GM12878 (cell line): ENCODE measurements around the gene RASAL3.

Experiments
- ATF2 ChIP-seq: IDR thresholded peaks from 2 replicates; pipeline ENCODE4 v1.6.1; 2012; ENCODE audit warnings: low read length, inconsistent platforms
- CEBPZ ChIP-seq: fragments of 150-350 bp; IDR thresholded peaks from 2 replicates; pipeline ENCODE4 v1.6.1; 2016; ENCODE audit warnings: low read depth, low read length
- CTCF ChIP-seq, 3 experiments: IDR thresholded peaks in 2 of 3; conservative IDR thresholded peaks in 1 of 3; 2 replicates each; pipeline ENCODE4 v1.5.1; 2011; ENCODE audit warnings: low read depth in 3 of 3, low read length in 3 of 3, mild to moderate bottlenecking in 3 of 3, control low read depth in 2 of 3, moderate library complexity in 2 of 3, inconsistent platforms in 1 of 3, mixed read lengths in 1 of 3; ENCODE audit not compliant: control insufficient read depth in 2 of 3, insufficient read depth in 1 of 3; ENCODE audit errors: extremely low read depth in 1 of 3
- FOXK2 ChIP-seq: fragments of 450-650 bp; IDR thresholded peaks from 2 replicates; pipeline ENCODE4 v1.6.1; 2017; ENCODE audit warnings: mild to moderate bottlenecking, moderate library complexity
- IRF5 ChIP-seq: fragments of 450-650 bp; IDR thresholded peaks from 2 replicates; pipeline ENCODE4 v1.6.1; 2017; ENCODE audit warnings: borderline replicate concordance
- MTA3 ChIP-seq: IDR thresholded peaks from 2 replicates; pipeline ENCODE4 v1.6.1; 2012; ENCODE audit warnings: low read length, inconsistent platforms, borderline replicate concordance
- PAX8 ChIP-seq: fragments of 450-650 bp; IDR thresholded peaks from 2 replicates; pipeline ENCODE4 v1.6.1; 2017; ENCODE audit warnings: mild to moderate bottlenecking, moderate library complexity
- POLR2AphosphoS5 ChIP-seq: IDR thresholded peaks from 2 replicates; pipeline ENCODE4 v1.6.1; 2011; ENCODE audit warnings: mild to moderate bottlenecking, low read length, inconsistent platforms
- TF ChIP-seq, protein P1 (sequence below): fragments of 450-650 bp; IDR thresholded peaks from 2 replicates; pipeline ENCODE4 v1.6.1; 2018; ENCODE audit warnings: mild to moderate bottlenecking, low read depth, moderate library complexity; ENCODE audit not compliant: partially characterized antibody

GRCh38 chr19:15461694-15462093 is 2.6 kb downstream of the RASAL3 start:
- TF ChIP-seq IRF5 (no peak), PAX8 (no peak), CTCF (IDR thresholded peaks at IDR 0.05 in 2 of 3, conservative IDR thresholded peaks at IDR 0.05 in 1 of 3; ENCODE audit: control insufficient read depth in 2 of 3, extremely low read depth in 1 of 3, insufficient read depth in 1 of 3, low read depth in 3 of 3, low read length in 3 of 3) (no peak), POLR2AphosphoS5 (no peak), CEBPZ (no peak), ATF2 (no peak), MTA3 (no peak), FOXK2 (no peak)
- TF ChIP-seq, protein P1, sequence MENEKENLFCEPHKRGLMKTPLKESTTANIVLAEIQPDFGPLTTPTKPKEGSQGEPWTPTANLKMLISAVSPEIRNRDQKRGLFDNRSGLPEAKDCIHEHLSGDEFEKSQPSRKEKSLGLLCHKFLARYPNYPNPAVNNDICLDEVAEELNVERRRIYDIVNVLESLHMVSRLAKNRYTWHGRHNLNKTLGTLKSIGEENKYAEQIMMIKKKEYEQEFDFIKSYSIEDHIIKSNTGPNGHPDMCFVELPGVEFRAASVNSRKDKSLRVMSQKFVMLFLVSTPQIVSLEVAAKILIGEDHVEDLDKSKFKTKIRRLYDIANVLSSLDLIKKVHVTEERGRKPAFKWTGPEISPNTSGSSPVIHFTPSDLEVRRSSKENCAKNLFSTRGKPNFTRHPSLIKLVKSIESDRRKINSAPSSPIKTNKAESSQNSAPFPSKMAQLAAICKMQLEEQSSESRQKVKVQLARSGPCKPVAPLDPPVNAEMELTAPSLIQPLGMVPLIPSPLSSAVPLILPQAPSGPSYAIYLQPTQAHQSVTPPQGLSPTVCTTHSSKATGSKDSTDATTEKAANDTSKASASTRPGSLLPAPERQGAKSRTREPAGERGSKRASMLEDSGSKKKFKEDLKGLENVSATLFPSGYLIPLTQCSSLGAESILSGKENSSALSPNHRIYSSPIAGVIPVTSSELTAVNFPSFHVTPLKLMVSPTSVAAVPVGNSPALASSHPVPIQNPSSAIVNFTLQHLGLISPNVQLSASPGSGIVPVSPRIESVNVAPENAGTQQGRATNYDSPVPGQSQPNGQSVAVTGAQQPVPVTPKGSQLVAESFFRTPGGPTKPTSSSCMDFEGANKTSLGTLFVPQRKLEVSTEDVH, result no peak
